HEK293T (cell line): Measurements from ENCODE around the gene CALN1.

ENCODE experiments used
- CTCF ChIA-PET: fragments of 350-600 bp; formaldehyde crosslinking; extraction: SDS; loops from one replicate; lab custom pipeline; 2021; ENCODE audit warnings: antibody characterized with exemption, inconsistent platforms; lab: Yijun Ruan, JAX
- POLR2A ChIA-PET: fragments of 350-600 bp; formaldehyde crosslinking; extraction: SDS; loops from one replicate; lab custom pipeline; 2020; ENCODE audit warnings: antibody characterized with exemption, inconsistent platforms; lab: Yijun Ruan, JAX
- DNase-seq: peaks from one replicate; pipeline ENCODE4 v3.0.0; 2012; ENCODE audit warnings: mixed read lengths; ENCODE audit errors: extremely low spot score
- ARNT ChIP-seq: fragments of 450-650 bp; IDR thresholded peaks from 2 replicates; pipeline ENCODE4 v1.6.1; 2017; ENCODE audit warnings: mild to moderate bottlenecking
- BHLHE40 ChIP-seq: fragments of 450-650 bp; IDR thresholded peaks from 2 replicates; pipeline ENCODE4 v1.6.1; 2016; ENCODE audit warnings: mild to moderate bottlenecking, moderate library complexity, borderline replicate concordance
- CTBP1 ChIP-seq: fragments of 450-650 bp; IDR thresholded peaks from 2 replicates; pipeline ENCODE4 v1.6.1; 2016; ENCODE audit warnings: borderline replicate concordance
- ELF4 ChIP-seq: fragments of 450-650 bp; IDR thresholded peaks from 2 replicates; pipeline ENCODE4 v1.6.1; 2017; ENCODE audit warnings: antibody characterized with exemption
- FOXA1 ChIP-seq: fragments of 450-650 bp; IDR thresholded peaks from 2 replicates; pipeline ENCODE4 v1.6.1; 2016; ENCODE audit warnings: mild to moderate bottlenecking
- FOXK2 ChIP-seq: fragments of 450-650 bp; IDR thresholded peaks from 2 replicates; pipeline ENCODE4 v1.6.1; 2016; ENCODE audit warnings: mild to moderate bottlenecking
- FOXM1 ChIP-seq: fragments of 450-650 bp; IDR thresholded peaks from 2 replicates; pipeline ENCODE4 v1.6.1; 2017; ENCODE audit warnings: mild to moderate bottlenecking, borderline replicate concordance
- HDGF ChIP-seq: fragments of 450-650 bp; IDR thresholded peaks from 2 replicates; pipeline ENCODE4 v1.6.1; 2017; ENCODE audit warnings: antibody characterized with exemption, borderline replicate concordance
- L3MBTL2 ChIP-seq: fragments of 450-650 bp; conservative IDR thresholded peaks from 2 replicates; pipeline ENCODE4 v1.6.1; 2016; ENCODE audit warnings: mild to moderate bottlenecking
- LEF1 ChIP-seq: fragments of 450-650 bp; IDR thresholded peaks from 2 replicates; pipeline ENCODE4 v1.6.1; 2017; ENCODE audit warnings: mild to moderate bottlenecking, borderline replicate concordance
- NFRKB ChIP-seq: fragments of 450-650 bp; IDR thresholded peaks from 2 replicates; pipeline ENCODE4 v1.6.1; 2016; ENCODE audit warnings: mild to moderate bottlenecking, moderate library complexity
- SP1 ChIP-seq: fragments of 450-650 bp; IDR thresholded peaks from 2 replicates; pipeline ENCODE4 v1.6.1; 2017
- SUZ12 ChIP-seq: fragments of 450-650 bp; IDR thresholded peaks from 2 replicates; pipeline ENCODE4 v1.6.1; 2016; ENCODE audit warnings: mild to moderate bottlenecking
- TARDBP ChIP-seq: fragments of 450-650 bp; IDR thresholded peaks from 2 replicates; pipeline ENCODE4 v1.6.1; 2016
- ZNF384 ChIP-seq: fragments of 450-650 bp; IDR thresholded peaks from 2 replicates; pipeline ENCODE4 v1.6.1; 2016
- TF ChIP-seq, protein P1 (sequence below): fragments of 450-650 bp; IDR thresholded peaks from 2 replicates; pipeline ENCODE4 v1.6.1; 2016

CALN1 gene

DNA sequence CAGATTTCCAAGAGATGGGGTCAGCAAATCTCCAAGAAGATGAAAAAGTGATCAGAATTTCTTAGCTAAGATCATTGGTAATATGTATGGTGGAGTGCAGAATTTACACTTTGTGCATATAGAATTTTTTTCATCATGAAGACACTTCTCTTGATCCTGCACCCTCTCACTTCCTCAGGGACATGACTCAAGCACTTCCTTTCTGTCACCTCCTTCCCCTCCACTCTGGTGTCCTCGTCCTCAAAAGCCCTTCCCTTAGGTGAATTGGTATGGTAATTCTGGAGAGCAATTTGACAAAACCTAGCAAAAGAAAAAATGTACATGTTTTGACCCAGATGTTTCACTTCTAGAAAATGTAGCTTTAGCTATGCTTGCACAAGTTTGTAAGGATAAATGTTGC is 18.1 kb downstream of the CALN1 start:
- ChIA-PET CTCF (interaction anchor here (0.6 kb wide), 2 partner anchors 555 to 1813 kb away, joined by 3 read pairs; no protein-coding TSS in a partner anchor), POLR2A (no interaction called here)
- TF ChIP-seq FOXA1, result no peak
- TF ChIP-seq ELF4, result no peak
- TF ChIP-seq FOXM1, result no peak
- no peak for TF ChIP-seq SP1
- TF ChIP-seq NFRKB, result no peak
- TF ChIP-seq CTBP1, result no peak
- no peak for TF ChIP-seq BHLHE40
- TF ChIP-seq HDGF, result no peak
- TF ChIP-seq, protein P1, sequence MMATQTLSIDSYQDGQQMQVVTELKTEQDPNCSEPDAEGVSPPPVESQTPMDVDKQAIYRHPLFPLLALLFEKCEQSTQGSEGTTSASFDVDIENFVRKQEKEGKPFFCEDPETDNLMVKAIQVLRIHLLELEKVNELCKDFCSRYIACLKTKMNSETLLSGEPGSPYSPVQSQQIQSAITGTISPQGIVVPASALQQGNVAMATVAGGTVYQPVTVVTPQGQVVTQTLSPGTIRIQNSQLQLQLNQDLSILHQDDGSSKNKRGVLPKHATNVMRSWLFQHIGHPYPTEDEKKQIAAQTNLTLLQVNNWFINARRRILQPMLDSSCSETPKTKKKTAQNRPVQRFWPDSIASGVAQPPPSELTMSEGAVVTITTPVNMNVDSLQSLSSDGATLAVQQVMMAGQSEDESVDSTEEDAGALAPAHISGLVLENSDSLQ, result no peak
- TF ChIP-seq TARDBP, result no peak
- TF ChIP-seq SUZ12, result no peak
- TF ChIP-seq ZNF384, result no peak
- no peak for DNase-seq

DNA sequence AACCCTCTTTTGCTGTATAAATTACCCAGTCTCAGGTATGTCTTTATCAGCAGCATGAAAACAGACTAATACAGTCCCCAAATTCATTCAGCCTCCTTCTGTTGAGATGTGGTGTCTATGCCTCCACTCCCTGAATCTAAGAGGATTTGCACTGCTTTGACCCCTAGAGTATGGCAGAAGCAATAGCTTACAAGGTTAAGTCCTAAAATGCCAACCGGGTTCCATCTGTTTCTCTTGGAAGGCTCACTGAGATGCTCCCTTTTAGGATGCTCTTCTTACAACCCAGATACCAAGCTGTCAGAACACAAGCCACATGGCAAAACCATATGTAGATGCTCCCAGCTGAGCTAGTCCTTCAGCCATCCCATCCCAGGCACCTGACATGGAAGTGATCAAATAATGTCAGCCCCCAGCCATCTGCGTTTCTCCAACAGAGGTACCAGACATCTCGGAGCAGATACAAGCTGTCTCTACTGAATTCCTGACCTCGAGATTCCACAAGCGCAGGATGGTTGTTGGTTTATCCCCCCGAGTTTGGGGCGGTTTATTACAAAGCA is 20.2 kb downstream of the CALN1 start:
- CTCF ChIA-PET, result no interaction called here
- TF ChIP-seq, protein P1, result no peak
- TF ChIP-seq FOXM1, result no peak
- no peak for TF ChIP-seq LEF1
- no peak for TF ChIP-seq TARDBP
- no peak for TF ChIP-seq L3MBTL2
- TF ChIP-seq SP1, result no peak
- no peak for TF ChIP-seq FOXA1
- TF ChIP-seq NFRKB, result no peak
- TF ChIP-seq HDGF, result no peak

DNA sequence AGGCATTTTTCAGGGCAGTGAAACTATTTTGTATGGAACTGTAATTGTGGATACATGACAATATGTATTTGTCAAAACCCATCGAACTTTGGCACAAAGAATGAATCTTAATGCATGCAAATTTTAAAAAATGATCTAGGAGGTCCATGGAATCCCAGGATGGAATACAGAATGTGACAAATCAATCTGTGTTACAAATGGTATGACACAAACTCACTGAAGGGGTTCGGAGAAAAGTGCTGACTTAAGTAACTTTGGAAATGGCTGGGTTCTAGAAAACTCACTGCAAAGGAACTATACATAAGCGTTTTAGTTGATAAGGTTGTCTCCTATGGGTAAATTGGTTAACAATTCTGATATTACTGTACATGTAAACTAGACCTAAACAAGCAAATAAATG is 26.0 kb downstream of the CALN1 start:
- CTCF ChIA-PET, result no interaction called here
- TF ChIP-seq ELF4, result no peak
- no peak for TF ChIP-seq FOXK2
- TF ChIP-seq FOXM1, result no peak
- TF ChIP-seq HDGF, result no peak
- TF ChIP-seq, protein P1, result no peak
- TF ChIP-seq SUZ12, result no peak
- no peak for TF ChIP-seq FOXA1
- TF ChIP-seq ZNF384, result no peak
- TF ChIP-seq L3MBTL2, result no peak
- no peak for TF ChIP-seq TARDBP
- no peak for TF ChIP-seq CTBP1
- TF ChIP-seq LEF1, result no peak
- TF ChIP-seq NFRKB, result no peak
- TF ChIP-seq ARNT, result no peak
- no peak for TF ChIP-seq BHLHE40
- no peak for TF ChIP-seq SP1
- POLR2A ChIA-PET, result no interaction called here
- DNase-seq, result no peak

More for the DNA sequence above, 20.2 kb downstream of the CALN1 start:
- DNase-seq, result no peak
- POLR2A ChIA-PET, result no interaction called here

DNA sequence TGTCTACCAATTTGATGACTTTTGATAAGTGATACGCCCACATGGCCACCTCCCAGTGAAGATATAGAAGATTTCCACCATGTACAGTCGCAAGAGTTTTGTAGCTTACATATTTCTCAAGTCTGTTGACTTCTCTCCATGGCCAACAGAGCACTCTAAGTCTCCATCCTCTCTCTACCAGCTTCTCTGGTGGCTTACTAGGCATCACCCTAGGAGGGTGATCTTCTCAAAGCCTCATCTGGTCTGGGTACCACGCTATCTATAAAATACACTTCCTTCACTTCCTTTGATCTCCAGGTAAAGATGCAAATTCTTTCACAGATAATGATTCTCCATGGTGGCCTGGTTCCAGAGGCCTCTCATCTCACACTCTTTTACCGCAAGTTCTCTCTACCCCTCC is 49.9 kb downstream of the CALN1 start:
- no peak for DNase-seq
- POLR2A ChIA-PET, result no interaction called here
- CTCF ChIA-PET, result no interaction called here
- TF ChIP-seq BHLHE40 (no peak), SUZ12 (no peak), SP1 (no peak), L3MBTL2 (no peak), LEF1 (no peak), TARDBP (no peak), CTBP1 (no peak), ARNT (no peak), HDGF (no peak), FOXM1 (no peak), ZNF384 (no peak), FOXK2 (no peak), ELF4 (no peak), FOXA1 (no peak), NFRKB (no peak)
- TF ChIP-seq, protein P1, result no peak

DNA sequence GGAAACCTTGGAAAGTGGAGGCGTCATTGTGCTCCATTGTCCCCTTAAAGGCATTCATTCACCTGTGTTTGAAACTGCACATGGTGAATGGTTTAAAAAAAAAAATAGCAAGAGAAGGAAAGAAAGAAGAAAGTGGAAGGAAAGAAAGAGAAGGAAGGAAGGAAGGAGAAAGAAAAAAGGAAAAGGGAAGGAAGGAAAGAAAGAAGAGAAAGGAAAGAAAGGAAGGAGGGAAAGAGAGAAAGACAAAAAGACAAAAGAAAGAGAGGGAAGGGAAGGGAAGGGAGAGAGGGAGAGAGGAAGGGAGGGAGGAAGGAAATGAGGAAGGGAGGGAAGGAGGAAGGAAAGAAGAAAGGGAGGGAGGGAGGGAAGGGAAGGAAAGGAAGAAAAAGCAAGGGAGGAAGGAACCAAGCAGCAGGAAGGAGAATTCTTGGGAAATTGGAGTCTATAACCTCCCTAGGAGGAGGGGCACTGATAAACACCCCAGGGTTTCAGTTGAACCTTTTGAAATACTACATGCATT is 66.9 kb downstream of the CALN1 start:
- ChIA-PET CTCF (no interaction called here), POLR2A (no interaction called here)
- TF ChIP-seq HDGF (no peak), FOXM1 (no peak), ZNF384 (no peak), FOXK2 (no peak), ARNT (no peak), L3MBTL2 (no peak), TARDBP (no peak), CTBP1 (no peak), NFRKB (no peak), BHLHE40 (no peak), ELF4 (no peak), FOXA1 (no peak), SP1 (no peak), SUZ12 (no peak), LEF1 (no peak)
- TF ChIP-seq, protein P1, result no peak
- DNase-seq, result no peak
